ENCODE measurements around the gene DBNDD1. TPM values are rescaled to one million over a fixed set of nuclear protein-coding genes. Genes with fewer than 3 reads are reported as not detected.

The DBNDD1 gene, protein sequence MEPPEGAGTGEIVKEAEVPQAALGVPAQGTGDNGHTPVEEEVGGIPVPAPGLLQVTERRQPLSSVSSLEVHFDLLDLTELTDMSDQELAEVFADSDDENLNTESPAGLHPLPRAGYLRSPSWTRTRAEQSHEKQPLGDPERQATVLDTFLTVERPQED
- 45.5 to 61.2 TPM (median 53.1 TPM) in 5 replicates for total RNA-seq (2022; extraction: Qiagen RNA extraction; ENCODE audit: low read depth)

DNA sequence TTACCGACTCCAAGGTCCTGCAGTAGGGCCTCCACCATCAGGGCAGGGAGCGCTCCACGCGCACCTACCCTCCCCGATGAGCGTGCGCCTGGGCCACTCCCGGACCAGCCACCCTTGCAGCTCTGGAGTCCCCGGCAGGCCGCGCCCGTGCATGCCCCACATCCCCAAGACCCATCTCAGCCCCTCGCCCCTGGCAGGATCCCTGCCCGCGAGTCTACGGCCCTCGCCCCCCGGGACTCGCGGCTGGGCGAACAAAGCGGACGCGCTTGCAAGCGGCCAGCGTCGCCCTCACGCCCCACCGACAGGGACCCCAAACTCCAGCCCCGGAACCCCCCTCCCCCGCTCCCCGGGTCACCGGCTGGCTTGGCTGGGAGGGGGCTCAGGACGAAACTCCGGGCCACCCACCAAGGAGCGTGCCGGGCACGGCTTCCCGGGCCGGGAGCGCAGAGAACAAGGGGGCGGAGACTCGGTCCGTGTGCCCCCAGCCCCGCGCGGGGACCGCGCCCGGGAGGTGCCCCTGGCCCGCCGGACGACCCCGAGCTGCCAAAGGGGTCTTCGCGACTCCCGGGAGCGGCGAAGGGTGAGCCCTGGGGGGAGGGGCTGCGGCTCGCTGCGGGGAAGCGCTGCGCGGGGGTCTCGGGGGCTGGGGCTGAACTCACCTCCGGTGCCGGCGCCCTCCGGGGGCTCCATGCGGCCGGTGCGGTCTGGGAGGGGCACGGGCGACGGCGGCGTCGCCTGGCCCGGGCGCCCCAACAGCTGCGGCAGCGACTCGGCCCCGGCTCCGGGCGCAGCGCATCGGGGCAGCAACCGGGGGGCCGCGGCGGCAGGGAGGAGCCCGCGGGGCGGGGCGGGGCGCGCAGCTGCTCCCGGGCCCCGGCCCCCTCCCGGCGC is at the start of gene DBNDD1:
Gene DBNDD1 (minus strand): TSS at position 805 of the 891 bp plus-strand sequence. CDS start 115 bp downstream, at position 690.

Other genes starting within 250 kb of the DBNDD1 start
- 29.9 to 42.3 TPM (median 39.4 TPM) in 5 replicates for gene FANCA, start 202.8 kb downstream of the DBNDD1 start, total RNA-seq (2022; extraction: Qiagen RNA extraction; ENCODE audit: low read depth)
- gene SPIRE2, start 191.0 kb downstream of the DBNDD1 start, total RNA-seq (2022; extraction: Qiagen RNA extraction; ENCODE audit: low read depth): 4.2 to 8.4 TPM (median 7.7 TPM) in 5 replicates
- gene TCF25, start 145.9 kb downstream of the DBNDD1 start, total RNA-seq (2022; extraction: Qiagen RNA extraction; ENCODE audit: low read depth): 68.4 to 85.4 TPM (median 79.7 TPM) in 5 replicates
- gene MC1R, start 100.6 kb downstream of the DBNDD1 start, total RNA-seq (2022; extraction: Qiagen RNA extraction; ENCODE audit: low read depth): 6.8 to 8.0 TPM (median 7.3 TPM) in 5 replicates
- 187 to 246 TPM (median 205 TPM) in 5 replicates for gene TUBB3, start 96.1 kb downstream of the DBNDD1 start, total RNA-seq (2022; extraction: Qiagen RNA extraction; ENCODE audit: low read depth)
- 98.4 to 116 TPM (median 106 TPM) in 5 replicates for gene DEF8, start 70.7 kb downstream of the DBNDD1 start, total RNA-seq (2022; extraction: Qiagen RNA extraction; ENCODE audit: low read depth)
- gene PRDM7, start 57.9 kb upstream of the DBNDD1 start, total RNA-seq (2022; extraction: Qiagen RNA extraction; ENCODE audit: low read depth): 0.03 TPM in 1 of 5 replicates, not detected in the others

Data from A549 treated with DMSO at 1 μM for 4 hours (cell line).